Activated CD4-positive, alpha-beta T cell treated with anti-CD3 and anti-CD28 coated beads, Interleukin-2, amount 50 U/mL, for 24 hours (primary cell): ENCODE measurements around the gene C9orf50.
A peak's percentile ranks its signal among the peaks of the same experiment; 100 is the strongest.
"Not testable (repeated sequence)": the region's sequence is repeated elsewhere in the genome, so short reads cannot be mapped to it uniquely, and the experiment has no call there.

Experiments
- DNase-seq, 2 donors: peaks; one replicate each; pipeline ENCODE4 v3.0.0-alpha.2; 2020; ENCODE audit warnings: low read depth in 1 of 2, low spot score in 1 of 2

C9orf50 gene

DNA sequence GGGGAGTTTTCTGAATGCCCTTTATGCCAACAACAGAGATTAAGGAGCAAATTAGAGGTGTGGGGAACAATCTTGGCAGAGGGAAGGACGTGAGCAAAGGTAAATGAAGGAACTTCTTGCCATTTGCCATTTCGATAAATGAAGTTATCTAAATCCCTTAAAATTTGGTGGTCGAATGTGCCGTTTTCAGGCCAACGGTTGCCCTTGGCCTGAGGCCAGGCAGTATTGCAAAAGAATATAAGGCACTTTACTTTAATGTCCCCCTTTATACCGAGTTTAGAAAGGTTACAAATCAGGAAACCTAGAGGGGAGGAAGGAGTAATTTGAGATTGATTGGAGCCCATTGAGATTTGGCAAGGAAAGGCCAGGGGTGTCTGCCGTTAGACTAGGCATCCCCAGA lies 26.3 kb downstream of the C9orf50 start:
- no peak for DNase-seq

GRCh38 chr9:129592790-129593189 lies 28.1 kb downstream of the C9orf50 start:
- DNase-seq: not testable (repeated sequence)

DNA sequence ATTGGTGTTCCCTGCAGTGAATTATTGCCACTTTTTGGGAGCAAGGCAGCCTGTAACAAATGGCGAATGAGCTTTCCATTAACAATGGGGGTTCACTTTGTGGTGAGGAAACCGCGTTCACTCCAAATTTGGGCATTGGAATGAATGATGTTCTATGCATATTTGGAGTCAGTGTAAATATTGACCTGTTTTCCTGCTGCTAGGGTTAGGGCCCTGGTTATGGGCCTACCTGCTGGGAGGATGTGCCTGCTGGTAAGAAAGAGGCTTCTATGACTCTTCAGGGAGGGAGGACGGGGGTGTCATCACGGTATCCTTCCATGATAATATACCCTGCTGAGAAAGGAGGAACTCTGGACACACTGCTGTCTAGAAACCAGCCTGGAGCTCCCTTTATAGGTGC lies 29.0 kb downstream of the C9orf50 start:
- no peak for DNase-seq

GRCh38 chr9:129590466-129590865 lies 30.4 kb downstream of the C9orf50 start:
- DNase-seq: no peak

- no peak for DNase-seq
These were observed 33.2 kb downstream of the C9orf50 start for GRCh38 chr9:129587487-129588262.

DNA sequence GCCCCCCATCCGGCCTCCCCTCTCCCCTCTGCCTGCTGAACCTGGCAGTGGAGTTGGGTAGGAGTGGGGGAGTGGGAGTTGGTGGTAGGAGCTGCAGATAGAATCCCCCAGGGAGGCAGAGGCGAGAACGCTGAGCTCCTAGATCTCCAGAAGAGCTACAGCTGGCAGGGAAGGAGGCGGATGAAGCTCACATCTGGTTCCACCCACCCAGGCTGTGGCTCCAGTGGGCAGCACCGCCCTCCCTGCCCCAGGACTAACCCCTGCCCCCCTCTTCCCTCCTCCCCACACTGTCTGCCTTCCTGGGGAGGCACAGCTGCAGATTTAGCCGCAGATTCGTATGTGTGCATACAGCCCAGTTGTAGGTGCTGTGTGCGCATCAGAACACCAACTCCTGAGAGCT lies 34.2 kb downstream of the C9orf50 start:
- DNase-seq: no peak

- no peak for DNase-seq
These were observed 34.7 kb downstream of the C9orf50 start for GRCh38 chr9:129586245-129586644.

- DNase-seq: no peak
These were observed 35.5 kb downstream of the C9orf50 start for GRCh38 chr9:129585352-129585751.

DNA sequence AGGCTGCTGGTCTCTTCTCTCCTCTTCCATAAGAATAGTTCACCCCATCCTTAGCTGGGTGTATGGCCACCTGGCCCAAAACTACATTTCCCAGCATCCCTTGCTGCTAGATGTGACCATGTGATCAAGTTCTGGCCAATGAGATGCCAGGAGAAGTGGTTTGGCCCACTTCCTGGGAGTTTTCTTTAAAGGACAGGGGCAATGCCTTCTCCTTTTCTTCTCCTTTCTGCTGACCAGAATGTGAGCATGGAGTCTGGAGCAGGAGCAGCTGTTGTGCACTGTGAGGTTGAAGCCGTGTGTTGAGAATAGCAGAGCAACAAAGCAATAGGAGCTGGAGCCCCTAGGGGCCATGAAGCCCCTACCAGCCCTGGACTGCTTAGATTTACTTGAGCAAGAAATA lies 36.8 kb downstream of the C9orf50 start:
- peak in 1 of 2 donors; percentile 59 for DNase-seq

- no peak for DNase-seq
These were observed 37.4 kb downstream of the C9orf50 start for GRCh38 chr9:129583308-129584038.

DNA sequence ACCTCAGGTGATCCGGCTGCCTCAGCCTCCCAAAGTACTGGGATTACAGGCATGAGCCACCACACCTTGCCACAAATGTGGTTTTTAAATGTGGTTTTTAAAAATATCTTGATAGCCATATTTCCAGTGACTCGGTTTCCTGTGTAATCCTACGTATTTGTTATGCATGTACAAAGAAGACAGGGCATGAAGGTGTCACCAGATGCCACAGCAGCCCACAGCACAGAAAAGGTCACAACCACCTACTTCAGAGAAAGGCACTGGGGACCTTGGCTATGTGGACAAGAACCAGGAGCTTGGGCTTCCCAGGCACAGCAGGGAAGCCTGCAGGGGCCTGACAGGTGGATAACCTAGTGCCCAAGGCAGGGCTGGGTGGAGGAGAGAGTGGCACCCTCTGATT lies 38.0 kb downstream of the C9orf50 start:
- no peak for DNase-seq

GRCh38 chr9:129581505-129582189 lies 39.3 kb downstream of the C9orf50 start:
- no peak for DNase-seq

DNA sequence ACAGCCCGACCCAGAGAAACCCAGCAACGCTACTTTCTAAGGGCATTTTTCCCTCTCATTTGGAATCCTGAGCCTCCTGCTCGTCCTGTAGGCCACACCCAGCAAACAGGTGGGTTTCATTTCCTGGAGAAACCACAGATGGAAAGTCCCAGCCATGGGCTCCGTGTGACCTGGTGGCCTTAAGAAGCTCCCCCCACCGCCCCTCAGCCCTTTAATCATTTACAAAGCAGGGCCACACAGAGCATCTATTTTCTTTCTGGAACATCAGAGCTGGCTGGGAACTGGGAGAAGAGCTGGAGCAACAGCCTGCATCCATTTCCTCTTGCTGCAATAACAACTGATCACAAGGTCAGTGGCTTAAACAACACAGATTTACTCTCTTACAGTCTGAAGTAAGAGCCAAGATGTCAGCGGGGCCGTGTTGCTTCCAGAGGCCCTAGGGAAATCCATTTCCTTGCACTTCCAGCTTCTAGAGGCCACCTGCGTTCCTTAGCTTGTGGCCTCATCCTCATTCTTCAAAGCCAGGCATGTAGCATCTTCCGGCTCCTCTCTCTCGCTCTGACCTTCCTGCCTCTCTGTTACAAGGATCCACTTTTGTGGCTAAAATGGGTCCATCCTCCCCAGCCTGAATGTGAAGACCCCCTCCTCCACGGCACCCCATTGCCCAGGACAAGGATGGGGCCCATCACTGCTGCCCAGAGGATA lies 40.5 kb downstream of the C9orf50 start:
- no peak for DNase-seq

GRCh38 chr9:129579294-129579693 lies 41.6 kb downstream of the C9orf50 start:
- DNase-seq: no peak

- DNase-seq: no peak
These were observed 44.1 kb downstream of the C9orf50 start for GRCh38 chr9:129576546-129577543.

- DNase-seq: no peak
These were observed 45.1 kb downstream of the C9orf50 start for GRCh38 chr9:129575818-129576217.

DNA sequence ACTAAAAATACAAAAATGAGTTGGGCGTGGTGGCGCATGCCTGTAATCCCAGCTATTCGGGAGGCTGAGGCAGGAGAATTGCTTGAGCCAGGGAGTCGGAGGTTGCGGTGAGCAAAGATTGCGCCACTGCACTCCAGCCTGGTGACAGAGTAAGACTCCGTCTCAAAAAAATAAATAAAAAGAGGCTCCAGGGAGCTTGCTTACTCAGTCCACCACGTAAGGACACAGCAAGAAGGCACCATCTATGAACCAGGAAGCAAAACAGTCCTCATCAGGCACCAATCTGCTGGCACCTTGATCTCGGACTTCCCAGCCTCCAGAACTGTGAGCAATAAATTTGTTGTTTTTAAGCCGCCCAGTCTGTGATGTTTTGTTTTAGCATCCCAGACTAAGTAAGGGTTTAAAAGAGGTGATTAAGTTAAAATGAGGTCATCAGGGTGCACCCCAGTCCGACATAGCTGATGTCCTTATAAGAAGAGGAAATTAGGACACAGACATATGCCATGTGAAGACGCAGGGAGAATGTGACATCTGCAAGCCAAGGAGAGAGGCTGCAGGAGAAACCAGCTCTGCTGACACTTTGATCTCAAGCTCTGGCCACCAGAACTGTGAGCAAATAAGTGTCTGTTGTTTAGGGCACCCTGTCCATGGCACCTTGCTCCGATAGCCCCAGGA lies 45.9 kb downstream of the C9orf50 start:
- DNase-seq: no peak

DNA sequence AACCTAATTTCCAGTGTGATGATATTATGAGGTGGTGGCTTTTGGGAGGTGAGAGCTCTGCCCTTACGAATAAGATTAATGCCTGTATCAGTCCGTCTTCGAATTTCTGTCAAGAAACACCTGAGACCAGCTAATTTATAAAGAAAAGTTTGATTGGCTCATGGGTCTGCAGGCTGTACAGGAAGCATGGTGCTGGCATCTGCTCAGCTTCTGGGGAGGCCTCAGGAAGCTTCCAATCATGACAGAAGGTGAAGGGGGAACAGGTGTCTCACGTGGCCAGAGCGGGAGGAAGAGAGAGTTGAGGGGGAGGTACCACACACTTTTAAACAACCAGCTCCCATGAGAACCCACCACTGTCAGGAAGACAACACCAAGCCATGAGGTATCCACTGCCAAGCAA lies 46.9 kb downstream of the C9orf50 start:
- DNase-seq: no peak

GRCh38 chr9:129572517-129572916 lies 48.4 kb downstream of the C9orf50 start:
- no peak for DNase-seq

- DNase-seq: no peak
These were observed 48.9 kb downstream of the C9orf50 start for GRCh38 chr9:129572052-129572425.
